Osteocyte (in vitro differentiated cells): ENCODE measurements around the gene FRY. TPM values are rescaled to one million over a fixed set of nuclear protein-coding genes. Genes with fewer than 3 reads are reported as not detected.

Experiments used
- DNase-seq: peaks from one replicate; pipeline ENCODE4 v3.0.0; 2021; ENCODE audit warnings: mixed read lengths; ENCODE audit not compliant: unreplicated experiment; ENCODE audit errors: extremely low spot score
- H3K27ac Mint-ChIP-seq: one replicate; pipeline ENCODE4 v1.8.0; 2021; ENCODE audit warnings: mild to moderate bottlenecking, mixed read lengths; ENCODE audit not compliant: unreplicated experiment
- H3K27me3 Mint-ChIP-seq: one replicate; pipeline ENCODE4 v1.8.0; 2021; ENCODE audit warnings: mixed read lengths; ENCODE audit not compliant: unreplicated experiment
- H3K36me3 Mint-ChIP-seq: one replicate; pipeline ENCODE4 v1.8.0; 2021; ENCODE audit warnings: mixed read lengths; ENCODE audit not compliant: unreplicated experiment
- H3K4me1 Mint-ChIP-seq: one replicate; pipeline ENCODE4 v1.8.0; 2021; ENCODE audit warnings: mixed read lengths; ENCODE audit not compliant: unreplicated experiment
- H3K4me3 Mint-ChIP-seq: one replicate; pipeline ENCODE4 v1.8.0; 2021; ENCODE audit warnings: mild to moderate bottlenecking, moderate library complexity, mixed read lengths; ENCODE audit not compliant: unreplicated experiment
- H3K9me3 Mint-ChIP-seq: one replicate; pipeline ENCODE4 v1.8.0; 2021; ENCODE audit warnings: mixed read lengths; ENCODE audit not compliant: unreplicated experiment
- CTCF ChIP-seq: fragments of 200-600 bp; sonication (generic); IDR thresholded peaks from 2 replicates; pipeline ENCODE4 v1.5.0; 2021; ENCODE audit warnings: antibody characterized with exemption, mild to moderate bottlenecking, moderate library complexity
- total RNA-seq: library from RNA; stranded (reverse); gene quantifications from 2 replicates; pipeline ENCODE4 v1.2.1, GENCODE V29; 2021

Gene FRY
- total RNA-seq, 1 donor from 2014 or later: 2.0 TPM

- Mint-ChIP-seq H3K27me3 (no peaks in the 10 kb centered on the region), H3K9me3 (no peaks in the 10 kb centered on the region), H3K36me3 (no peaks in the 10 kb centered on the region), H3K4me3 (peak overlapping the region; percentile 96), H3K4me1 (peaks cover 4% of the 10 kb centered on the region), H3K27ac (peak overlapping the region; percentile 99)
- no peak for DNase-seq
- TF ChIP-seq CTCF: no peak
Observed at GRCh38 chr13:32314271-32315237, 283.0 kb downstream of the FRY start.

GRCh38 chr13:32315238-32316027 is 283.9 kb downstream of the FRY start, which contains the start of the genes BRCA2 and ZAR1L:
TSS of gene BRCA2 (plus strand) at chr13:32315508. CDS start at chr13:32316461, 953 bp downstream.
TSS of gene ZAR1L (minus strand) at chr13:32315363. CDS start at chr13:32311925, 3,438 bp downstream.
- DNase-seq: peak; percentile 94
- H3K4me3 Mint-ChIP-seq: peak within 1 kb of the TSS; percentile 96
- no peaks in the 10 kb centered on the region for H3K27me3 Mint-ChIP-seq
- peak within 1 kb of the TSS; percentile 99 for H3K27ac Mint-ChIP-seq
- TF ChIP-seq CTCF: no peak
- H3K4me1 Mint-ChIP-seq: peaks cover 4% of the 10 kb centered on the region
- H3K9me3 Mint-ChIP-seq: no peaks in the 10 kb centered on the region
- H3K36me3 Mint-ChIP-seq: no peaks in the 10 kb centered on the region

- Mint-ChIP-seq H3K27ac (peak overlapping the region; percentile 99), H3K36me3 (no peaks in the 10 kb centered on the region), H3K4me3 (peak overlapping the region; percentile 96), H3K4me1 (peaks cover 4% of the 10 kb centered on the region), H3K9me3 (no peaks in the 10 kb centered on the region), H3K27me3 (no peaks in the 10 kb centered on the region)
- no peak for DNase-seq
- TF ChIP-seq CTCF: no peak
Observed at GRCh38 chr13:32316028-32316339, 284.4 kb downstream of the FRY start.

GRCh38 chr13:32316501-32316900 is 284.9 kb downstream of the FRY start:
- peak overlapping the region; percentile 99 for H3K27ac Mint-ChIP-seq
- no peaks in the 10 kb centered on the region for H3K27me3 Mint-ChIP-seq
- no peaks in the 10 kb centered on the region for H3K36me3 Mint-ChIP-seq
- no peaks in the 10 kb centered on the region for H3K9me3 Mint-ChIP-seq
- DNase-seq: no peak
- H3K4me1 Mint-ChIP-seq: peaks cover 4% of the 10 kb centered on the region
- H3K4me3 Mint-ChIP-seq: peak overlapping the region; percentile 96
- no peak for TF ChIP-seq CTCF
